NCI-H345 (cell line): ENCODE results near the gene KIAA0825.
"Not testable (repeated sequence)": the region's sequence is repeated elsewhere in the genome, so short reads cannot be mapped to it uniquely, and the experiment has no call there.

ENCODE experiments used
- DNase-seq: peaks from one replicate; lab custom pipeline; 2025; lab: John Stamatoyannopoulos, UW

Gene KIAA0825

DNA sequence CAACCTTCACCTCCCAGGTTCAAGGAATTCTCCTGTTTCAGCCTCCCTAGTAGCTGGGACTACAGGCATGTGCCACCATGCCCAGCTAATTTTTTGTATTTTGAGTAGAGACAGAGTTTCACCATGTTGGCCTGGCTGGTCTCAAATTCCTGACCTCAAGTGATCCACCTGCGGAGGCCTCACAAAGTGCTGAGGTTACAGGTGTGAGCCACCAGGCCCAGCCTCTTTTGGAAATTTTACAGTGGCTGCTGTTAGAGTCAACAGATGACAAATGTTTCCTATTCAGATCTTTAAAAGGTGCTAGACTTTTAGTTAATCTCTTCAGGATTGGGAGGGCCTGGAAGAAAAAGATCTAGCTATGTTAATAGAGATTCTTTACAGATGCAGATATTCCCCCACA is 45.1 kb downstream of the KIAA0825 start:
- DNase-seq, result not testable (repeated sequence)

DNA sequence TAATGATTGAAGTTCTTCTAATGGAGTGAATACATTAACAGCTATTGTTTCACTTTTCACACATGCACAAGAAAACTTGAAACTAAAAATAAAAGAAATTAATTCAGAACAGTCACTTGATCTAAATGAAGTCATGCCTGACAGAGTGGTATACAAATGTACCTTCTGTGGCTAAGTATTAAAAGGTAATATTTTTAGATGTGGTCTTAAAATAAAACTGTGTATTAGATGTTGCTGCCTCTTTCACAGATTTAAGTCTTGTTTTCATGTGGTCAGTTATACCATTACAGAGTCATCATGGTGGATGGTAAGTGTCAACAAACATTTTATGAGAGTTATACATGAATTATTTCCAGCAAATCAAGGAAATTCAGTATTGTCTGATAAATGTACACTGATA is 47.0 kb downstream of the KIAA0825 start:
- no peak for DNase-seq

DNA sequence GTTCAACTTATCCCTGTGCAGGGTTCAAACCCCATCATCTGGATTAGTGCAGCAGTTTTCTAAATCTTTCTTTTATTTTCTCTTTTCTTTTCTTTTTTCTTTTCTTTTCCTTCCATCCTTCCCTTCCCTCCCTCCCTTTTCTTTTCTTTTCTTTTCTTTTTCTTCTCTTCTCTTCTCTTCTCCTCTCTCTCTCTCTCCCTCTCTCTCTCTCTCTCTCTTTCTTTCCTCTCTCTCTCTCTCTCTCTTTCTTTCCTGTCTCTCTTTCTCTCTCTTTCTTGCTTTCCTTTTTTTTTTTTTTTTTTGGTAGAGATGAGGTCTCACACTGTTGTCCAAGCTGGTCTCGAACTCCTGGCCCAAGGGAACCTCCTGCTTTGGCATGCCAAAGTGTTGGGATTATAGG is 53.6 kb downstream of the KIAA0825 start:
- DNase-seq, result no peak

DNA sequence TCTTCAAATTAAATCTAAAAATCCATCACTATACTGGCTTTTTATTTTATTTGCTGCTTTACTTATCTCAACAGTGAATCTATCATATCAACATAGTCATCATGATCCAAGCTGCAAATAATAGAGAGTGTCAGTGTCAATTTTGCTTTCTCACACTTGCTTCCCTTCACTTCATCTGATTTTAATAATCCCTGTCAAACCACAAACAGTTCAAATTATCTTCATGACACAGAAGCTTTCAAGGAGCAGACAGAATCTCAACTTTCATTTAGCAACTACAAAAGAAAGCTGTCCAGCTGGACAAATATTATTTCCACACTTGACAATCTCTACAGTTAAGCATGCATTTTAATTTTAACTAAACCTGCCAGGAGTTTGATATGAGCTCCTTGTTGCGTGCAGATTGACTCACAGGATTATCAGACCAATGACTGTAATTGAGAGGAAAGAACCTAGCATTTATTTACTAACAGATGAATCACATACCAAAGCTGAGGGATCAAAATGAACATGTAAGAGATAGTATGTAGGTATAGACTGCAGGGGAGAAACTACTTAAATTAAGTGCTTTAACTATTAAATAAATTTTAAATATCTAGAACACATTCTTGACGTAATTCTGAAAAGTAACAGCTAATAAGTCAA is 56.0 kb downstream of the KIAA0825 start:
- DNase-seq, result no peak

DNA sequence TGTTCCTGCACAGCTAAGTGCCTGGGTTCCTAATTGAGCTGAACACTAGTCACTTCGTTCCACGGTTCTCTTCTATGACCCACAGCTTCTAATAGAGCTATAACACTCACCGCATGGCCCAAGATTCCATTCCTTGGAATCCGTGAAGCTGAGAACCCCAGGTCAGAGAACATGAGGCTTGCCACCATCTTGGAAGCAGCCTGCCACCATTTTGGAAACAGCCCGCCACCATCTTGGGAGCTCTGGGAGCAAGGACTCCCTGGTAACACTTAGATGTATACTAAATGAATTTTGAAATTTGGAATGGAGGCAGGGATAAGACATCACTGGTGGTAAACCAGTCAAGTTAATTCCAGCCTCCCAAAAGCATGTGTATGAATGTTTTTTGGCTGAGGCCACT is 60.4 kb downstream of the KIAA0825 start:
- no peak for DNase-seq

DNA sequence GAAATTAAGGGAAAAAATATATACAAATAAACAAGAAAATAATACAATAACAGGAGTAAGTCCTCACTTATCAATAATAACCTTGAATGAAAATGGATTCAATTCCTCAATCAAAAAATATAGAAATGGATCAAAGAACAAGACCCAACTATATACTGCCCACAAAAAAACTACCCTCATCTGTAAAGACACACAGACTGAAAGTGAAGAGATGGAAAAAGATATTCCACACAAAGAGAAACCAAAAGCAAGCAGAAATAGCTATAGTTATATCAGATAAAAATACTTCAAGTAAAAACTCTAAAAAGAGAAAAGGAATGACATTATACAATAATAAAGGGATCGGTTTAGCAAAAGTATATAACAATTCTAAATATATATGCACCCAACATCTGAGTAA is 66.5 kb downstream of the KIAA0825 start:
- DNase-seq, result no peak

DNA sequence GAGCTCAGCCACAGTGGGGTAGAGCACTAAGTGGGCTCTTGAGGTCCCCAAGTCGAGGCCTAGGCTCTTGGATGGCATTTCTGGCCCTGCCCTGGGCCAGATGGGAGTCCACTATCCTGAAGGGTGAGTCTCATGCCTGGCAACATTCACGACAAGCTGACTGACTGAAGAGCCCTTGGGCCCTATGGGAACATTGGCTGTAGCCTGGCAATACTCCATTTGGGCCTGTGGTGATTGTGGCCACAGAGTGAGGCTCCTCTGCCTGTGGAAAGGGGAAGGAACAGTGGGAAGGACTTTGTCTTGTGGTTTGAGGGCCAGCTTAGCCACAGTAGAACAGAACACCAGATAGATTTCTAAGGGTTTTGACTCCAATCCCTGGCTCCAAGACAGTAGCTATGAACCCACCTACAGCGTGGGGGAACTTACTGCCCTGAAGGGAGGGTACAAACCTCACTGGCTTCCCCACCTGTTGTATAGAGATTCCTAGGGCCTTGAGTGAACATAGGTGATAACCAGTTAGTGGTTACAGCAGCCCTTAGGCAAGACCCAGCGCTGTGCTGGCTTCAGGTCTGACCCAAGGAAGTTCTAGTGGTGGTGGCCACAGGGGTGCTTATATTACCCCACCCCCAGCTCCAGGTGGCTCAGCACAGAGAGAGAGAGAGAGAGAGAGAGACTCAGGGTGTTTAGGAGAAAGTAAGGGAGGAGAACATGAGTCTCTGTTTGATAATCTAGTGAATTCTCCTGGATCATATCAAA is 72.4 kb downstream of the KIAA0825 start:
- DNase-seq, result no peak

DNA sequence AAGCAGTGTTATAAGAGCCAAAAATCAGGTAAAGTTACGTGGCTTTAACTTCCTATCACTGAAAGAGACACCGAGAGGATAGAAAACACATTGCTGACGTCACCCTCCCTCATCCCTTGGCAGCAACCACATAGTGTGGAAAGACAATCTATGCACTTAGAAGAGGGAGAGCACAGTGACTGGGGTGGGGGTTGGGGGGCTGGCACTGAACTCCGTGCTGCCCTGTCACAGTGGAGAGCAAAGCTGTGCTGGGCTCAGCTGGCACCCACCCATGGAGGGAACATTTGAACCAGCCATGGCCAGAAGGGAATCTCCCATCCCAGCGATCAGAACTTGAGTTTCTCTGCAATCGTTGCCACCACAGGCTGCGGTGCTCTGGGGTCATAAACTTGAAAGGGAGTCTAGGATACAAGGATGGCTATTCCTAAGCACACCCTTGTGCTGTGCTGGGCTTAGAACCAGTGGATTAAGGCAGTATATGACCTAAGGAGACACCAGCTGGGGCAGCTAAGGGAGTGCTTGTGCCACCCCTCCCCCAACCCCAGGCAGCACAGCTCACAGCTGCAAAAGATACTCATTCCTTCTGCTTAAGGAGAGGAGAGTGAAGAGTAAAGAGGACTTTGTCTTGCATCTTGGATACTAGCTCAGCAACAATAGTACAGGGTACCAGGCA is 73.4 kb downstream of the KIAA0825 start:
- no peak for DNase-seq

DNA sequence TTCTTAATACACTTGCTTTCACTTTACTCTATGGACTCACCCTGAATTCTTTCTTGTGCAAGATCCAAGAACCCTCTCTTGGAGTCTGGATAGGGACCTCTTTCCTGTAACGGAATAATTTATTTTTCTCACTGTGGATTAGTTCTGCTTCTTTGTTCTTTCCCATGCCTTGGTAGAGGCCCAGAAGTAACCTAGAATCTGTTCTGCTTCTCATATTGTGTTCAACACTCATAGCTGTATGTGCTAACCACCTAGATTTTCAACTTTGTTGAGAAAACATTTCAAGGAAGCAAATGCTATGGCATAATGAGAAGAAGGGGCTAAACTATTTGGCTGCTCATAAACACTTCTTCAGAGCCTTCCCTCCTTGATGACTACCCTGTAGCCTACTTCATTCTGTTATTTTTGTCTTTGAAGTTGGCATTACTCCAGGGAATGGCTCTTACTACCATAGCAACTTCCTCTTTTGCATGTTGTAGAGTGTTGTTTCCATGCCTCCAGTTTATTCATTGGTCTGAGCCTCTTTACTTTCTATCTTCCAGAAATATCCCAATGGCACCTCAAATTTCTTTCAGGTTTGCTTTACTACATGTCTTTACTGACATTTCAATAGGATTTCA is 74.3 kb downstream of the KIAA0825 start:
- DNase-seq, result no peak

DNA sequence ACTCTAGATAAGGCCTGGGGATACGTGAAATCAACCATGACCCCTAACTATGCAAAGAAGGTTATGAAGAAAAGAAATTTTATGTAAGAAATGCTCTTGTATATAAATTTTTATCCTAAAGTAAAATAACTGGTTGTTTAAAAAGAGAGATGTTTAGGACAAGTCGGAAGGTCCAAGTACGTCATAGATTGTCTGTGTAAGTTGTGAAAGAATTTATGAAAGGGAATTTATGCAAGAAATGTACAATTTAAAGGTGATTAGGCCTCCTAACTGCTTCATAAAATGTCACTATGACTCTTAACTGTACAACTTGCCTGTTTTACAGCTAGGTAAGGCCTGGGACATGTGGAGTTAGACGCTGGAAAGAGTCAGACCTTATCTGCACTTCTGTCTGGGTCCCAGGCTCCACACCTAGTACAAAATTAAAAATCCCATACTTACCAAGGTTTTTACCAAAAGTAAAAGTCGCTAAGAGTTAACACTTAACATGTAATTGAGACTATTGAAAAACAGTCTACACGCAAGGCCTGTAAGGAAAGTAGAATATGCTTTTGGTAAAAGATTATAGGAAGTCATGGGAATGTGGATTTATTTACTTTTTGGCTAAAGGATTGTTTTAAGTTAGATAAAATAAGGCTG is 77.4 kb downstream of the KIAA0825 start:
- no peak for DNase-seq

DNA sequence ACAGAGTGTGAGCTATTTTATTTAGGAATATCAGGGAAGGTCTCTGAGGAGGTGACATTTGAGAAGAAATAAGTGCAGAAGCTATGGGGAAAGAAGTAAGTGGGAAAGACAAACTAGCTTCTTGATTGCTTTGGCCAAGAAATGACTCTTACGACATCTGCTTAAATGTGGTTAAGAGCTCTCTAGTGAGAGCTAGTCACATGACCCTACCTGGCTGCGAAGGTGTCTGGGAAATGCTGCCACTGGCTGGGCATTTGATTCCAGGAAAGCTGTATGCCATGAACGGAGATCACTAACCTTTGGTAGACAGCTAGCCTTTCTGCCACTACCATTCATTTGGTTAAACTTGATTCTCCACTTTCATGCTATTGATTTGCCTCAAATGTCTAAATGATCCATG is 80.1 kb downstream of the KIAA0825 start:
- no peak for DNase-seq

DNA sequence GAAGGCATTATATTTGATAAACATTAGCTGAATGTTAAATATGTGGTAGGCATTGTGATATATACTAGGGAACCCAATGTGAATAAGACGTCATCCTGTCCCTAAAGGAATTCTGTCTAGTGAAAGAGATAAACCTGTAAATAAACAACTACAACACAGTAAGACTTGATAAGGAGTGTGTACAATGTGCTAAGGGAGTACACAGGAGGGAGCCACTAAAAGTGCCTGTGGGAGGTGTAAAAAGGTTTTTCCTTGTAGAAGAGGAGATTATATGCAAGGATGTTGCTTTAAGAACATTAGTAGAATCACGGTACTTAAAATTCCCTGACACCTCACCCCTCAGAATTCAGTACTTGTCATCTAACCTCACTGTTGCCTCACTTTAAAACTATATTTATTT is 91.7 kb downstream of the KIAA0825 start:
- no peak for DNase-seq

DNA sequence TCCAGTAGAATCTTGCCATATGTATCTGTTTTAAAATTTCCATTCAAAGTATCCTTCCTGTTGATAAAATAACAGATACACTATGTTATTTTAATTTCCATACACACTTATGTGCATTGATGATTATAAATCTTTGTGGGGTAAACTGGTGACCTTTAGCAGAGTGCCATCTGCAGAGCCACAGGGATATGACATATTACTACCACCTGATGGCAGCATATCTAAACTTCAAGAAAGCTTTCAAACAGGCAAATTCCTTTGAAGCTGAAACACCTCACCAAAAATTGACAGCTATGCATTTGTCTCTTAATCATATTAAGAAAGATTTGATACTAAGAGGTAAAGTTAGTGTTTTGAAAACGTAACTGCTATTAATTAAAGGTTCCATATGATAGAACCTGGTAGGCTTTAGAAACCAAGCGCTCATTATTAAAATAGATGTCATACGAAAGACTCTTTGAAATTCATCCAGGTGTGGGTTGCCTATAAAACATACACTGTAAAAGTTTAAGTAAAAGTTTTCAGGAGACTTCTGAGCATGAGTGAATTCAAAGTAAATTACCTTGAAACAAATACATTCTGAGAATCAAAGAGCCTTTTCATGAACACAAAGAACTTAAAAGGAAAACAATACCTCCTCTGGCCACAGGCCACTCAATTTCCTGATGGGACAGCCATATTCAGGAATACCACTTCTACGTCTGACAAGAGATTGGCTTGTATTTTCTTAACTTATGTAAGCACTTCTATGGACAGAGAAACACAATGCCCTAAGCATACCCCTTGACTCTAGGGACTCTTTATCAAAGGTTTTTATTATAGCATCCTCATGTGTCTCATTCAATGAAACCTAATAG is 93.3 kb downstream of the KIAA0825 start:
- peak; percentile 31 for DNase-seq

DNA sequence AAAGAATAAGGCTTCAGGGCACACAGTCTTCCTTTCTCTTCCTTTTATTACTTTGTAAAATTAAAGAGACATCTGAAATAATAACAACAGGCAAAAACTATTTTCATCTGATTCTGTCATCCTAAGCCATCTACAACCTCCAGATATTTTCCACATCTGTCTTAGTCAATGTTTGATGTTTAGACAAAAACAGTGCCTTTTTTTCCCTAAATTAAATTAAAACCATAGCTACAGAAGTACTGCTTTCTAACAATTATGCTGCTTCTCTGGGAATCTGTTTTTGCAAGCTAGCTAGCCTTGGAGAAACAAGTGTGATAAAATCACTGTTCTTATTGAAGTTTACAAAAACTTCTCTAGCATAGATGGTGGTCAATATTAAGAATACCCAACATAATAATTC is 95.4 kb downstream of the KIAA0825 start:
- no peak for DNase-seq

DNA sequence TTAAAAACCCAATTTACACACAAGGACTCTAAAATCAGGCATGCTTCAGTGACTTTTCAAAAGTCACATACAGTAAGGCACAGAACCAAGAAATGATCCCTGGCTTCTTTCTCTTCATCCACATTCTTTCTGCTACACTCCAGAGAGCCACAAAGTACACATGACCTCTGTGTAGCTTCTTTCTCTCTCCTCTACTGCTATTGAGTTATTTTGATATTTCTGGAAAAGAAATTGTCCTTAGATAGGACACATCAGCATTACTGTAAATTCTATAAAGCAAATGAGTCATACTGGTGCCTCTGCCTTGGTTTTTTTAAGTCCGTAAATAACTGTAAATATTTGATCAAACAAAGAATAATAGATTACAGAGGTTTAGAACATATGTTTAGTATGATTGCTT is 96.3 kb downstream of the KIAA0825 start:
- DNase-seq, result no peak

DNA sequence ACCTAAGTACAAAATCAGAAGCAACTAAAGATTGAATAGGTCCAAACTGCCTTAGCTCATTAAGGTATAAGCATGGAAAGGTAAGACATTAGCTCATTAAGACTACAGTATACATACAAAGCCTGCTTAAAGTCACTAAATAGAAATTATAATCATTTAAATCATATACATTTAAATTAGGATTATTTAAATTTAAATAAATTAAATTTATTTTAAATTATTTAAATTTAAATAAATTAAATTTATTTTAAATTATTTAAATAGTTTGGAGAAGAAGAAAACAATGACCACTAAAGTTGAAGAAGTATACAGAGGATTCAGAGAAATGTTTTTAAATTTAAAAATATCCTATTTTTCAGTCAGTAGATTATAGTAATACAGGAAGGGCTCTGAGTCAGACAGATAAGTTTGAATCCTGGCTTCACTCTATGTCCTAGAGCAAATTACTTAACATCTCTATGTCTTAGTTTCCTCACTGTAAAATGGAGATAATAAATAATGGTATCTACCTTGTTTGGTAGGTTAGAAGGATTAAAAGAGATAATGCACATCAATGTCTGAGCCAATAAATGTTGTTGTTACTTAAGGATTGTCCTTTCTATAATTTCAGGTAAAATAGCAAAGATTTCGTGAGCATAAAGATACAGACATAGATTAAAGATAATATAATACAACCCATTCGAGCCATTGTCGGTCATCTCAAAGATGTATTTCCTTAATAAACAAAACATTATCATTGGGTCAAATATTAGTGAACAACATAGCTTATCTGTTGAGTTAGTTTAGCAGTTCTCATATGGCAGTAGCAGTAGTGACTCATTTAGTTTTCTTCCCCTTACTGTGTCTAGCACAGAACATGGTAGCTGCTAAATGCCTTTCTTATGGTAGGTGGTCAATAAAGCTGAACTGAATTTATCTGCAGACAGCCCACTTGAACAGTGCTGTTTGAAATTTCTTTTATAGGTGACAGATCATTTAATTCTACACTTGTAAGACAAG is 100.6 kb downstream of the KIAA0825 start:
- DNase-seq, result no peak

DNA sequence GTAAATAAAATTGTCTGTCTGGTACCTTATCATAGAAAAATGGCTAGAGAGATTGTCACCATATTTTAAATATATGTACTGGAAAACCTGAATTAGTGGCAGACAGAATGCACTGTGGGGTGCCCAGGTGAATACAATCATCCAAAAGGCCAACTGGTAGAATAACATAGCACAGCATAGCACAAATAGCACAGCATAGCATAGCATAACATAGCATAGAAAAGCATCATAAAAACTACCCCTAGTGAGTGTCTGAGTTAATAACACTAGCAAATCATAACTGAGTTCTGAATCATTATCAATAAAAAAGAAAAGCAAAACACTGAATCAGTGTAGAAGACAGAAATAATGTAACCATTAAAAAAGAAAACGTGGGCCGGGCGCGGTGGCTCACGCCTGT is 102.3 kb downstream of the KIAA0825 start:
- no peak for DNase-seq

DNA sequence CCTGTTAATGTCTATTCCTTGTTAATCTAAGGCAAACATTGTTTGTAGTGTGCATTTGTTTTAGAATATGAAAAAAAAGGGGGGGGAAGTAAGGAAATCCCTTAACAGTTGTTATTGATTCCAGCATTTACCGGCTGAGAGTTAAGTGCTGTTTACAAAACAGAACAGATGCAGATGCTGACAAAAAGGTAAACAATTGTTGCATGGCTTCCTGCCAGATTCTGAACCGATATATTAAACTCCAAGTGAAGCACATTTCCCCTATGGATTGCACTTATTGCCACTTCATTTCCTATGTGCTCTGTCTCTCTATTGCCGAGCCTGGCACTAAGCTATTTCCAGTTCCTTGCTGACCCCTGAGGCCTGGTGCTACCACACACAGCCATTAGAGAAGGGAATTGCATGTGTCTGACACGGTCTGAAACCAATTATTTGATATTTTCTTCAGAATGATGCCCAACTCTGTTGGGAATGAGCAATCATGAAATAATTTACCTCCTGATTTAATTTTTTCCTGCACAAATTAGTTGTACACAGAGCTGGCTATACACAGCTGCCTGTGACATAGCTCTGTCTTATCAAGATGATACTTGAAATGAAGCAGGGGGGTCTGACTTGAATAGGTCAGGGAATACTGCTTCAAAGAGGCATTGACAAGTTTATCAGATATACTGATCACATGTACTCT is 109.8 kb downstream of the KIAA0825 start:
- DNase-seq, result peak; percentile 80

DNA sequence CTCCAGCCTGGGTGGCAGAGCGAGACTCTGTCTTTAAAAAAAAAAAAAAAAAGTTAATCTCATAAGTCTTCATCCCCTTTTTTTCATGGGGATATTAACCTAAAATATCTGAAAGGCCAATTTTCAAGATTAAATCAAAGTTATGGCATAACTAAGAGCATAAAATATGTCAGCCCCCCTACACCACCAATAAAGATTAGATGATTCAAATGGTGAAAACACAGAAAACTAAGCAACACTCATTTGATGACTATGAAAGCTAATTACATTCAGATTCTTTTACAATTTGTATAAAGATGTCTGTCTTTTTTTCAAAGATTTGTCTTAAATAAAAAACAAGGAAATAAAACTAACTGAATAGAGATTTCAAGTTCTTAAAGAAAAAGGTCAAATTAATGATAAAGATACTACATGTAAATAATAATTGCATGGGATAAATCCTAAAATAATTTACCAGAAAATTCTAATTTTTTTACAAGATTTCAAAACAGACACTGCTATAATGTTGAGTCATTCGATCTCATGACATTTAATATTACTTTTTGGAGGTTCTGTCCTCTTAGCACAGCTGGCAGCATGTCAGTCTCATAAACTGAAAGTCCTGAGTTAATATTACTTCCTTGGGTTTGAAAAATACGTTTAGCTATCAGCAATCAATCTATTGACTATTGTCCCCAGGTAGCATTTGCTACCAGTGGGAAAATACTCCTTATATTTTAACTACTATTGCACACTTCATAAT is 112.9 kb downstream of the KIAA0825 start:
- no peak for DNase-seq
